ENCODE results near the gene PCSK5. TPM values are rescaled to one million over a fixed set of nuclear protein-coding genes. Genes with fewer than 3 reads are reported as not detected.

Gene PCSK5
- total and polyA plus RNA-seq, 12 donors: 2.2 to 31.8 (median 8.4) TPM

- intact Hi-C loops (cut with DNase I): no loop called here
Observed at GRCh38 chr9:76188905-76189304, 298.4 kb downstream of the PCSK5 start.

GRCh38 chr9:76191493-76191892 lies 301.0 kb downstream of the PCSK5 start:
- TF ChIP-seq POLR2A (IDR thresholded peaks at IDR 0.05): no peak
- no peak for TF ChIP-seq CTCF (IDR thresholded peaks at IDR 0.05)
- intact Hi-C loops (cut with DNase I): no loop called here
- H3K4me1 ChIP-seq (replicated peaks in 1 of 2): no peaks in the 10 kb centered on the region
- no peak for DNase-seq
- H3K27me3 ChIP-seq: no peaks in the 10 kb centered on the region
- H3K4me3 ChIP-seq: no peak overlapping the region
- H3K9me3 ChIP-seq (replicated peaks in 1 of 3): no peaks in the 10 kb centered on the region
- no peaks in the 10 kb centered on the region for H3K36me3 ChIP-seq (replicated peaks in 1 of 2)
- 97 to 98% (median 97%) methylated on average over 5 of the region's 5 CpGs for WGBS, 4 donors
- no peak overlapping the region for H3K27ac ChIP-seq

More at GRCh38 chr9:76188905-76189304, 298.4 kb downstream of the PCSK5 start:
- no peak for DNase-seq
- no peaks in the 10 kb centered on the region for H3K9me3 ChIP-seq (replicated peaks in 1 of 3)
- H3K4me1 ChIP-seq (replicated peaks in 1 of 2): no peaks in the 10 kb centered on the region
- H3K36me3 ChIP-seq (replicated peaks in 1 of 2): no peaks in the 10 kb centered on the region
- 95 to 98% (median 95%) methylated on average over 3 of the region's 3 CpGs for WGBS, 4 donors
- TF ChIP-seq CTCF (IDR thresholded peaks at IDR 0.05) (no peak), POLR2A (IDR thresholded peaks at IDR 0.05) (no peak)
- no peaks in the 10 kb centered on the region for H3K27me3 ChIP-seq
- no peak overlapping the region for H3K27ac ChIP-seq
- no peak overlapping the region for H3K4me3 ChIP-seq

GRCh38 chr9:76192013-76192412 lies 301.5 kb downstream of the PCSK5 start:
- TF ChIP-seq CTCF (IDR thresholded peaks at IDR 0.05) (no peak), POLR2A (IDR thresholded peaks at IDR 0.05) (no peak)
- WGBS, 4 donors: 93 to 100% (median 96%) methylated on average over 3 of the region's 3 CpGs
- Histone ChIP-seq H3K9me3 (replicated peaks in 1 of 3) (no peaks in the 10 kb centered on the region), H3K36me3 (replicated peaks in 1 of 2) (no peaks in the 10 kb centered on the region), H3K4me1 (replicated peaks in 1 of 2) (no peaks in the 10 kb centered on the region), H3K27me3 (no peaks in the 10 kb centered on the region), H3K4me3 (no peak overlapping the region), H3K27ac (no peak overlapping the region)
- no peak for DNase-seq
- intact Hi-C loops (cut with DNase I): no loop called here

GRCh38 chr9:76194896-76195295 lies 304.4 kb downstream of the PCSK5 start:
- Histone ChIP-seq H3K9me3 (replicated peaks in 1 of 3) (no peaks in the 10 kb centered on the region), H3K27ac (no peak overlapping the region), H3K4me1 (replicated peaks in 1 of 2) (no peaks in the 10 kb centered on the region), H3K36me3 (replicated peaks in 1 of 2) (no peaks in the 10 kb centered on the region), H3K4me3 (no peak overlapping the region), H3K27me3 (no peaks in the 10 kb centered on the region)
- DNase-seq: no peak
- TF ChIP-seq CTCF (IDR thresholded peaks at IDR 0.05): no peak
- no peak for TF ChIP-seq POLR2A (IDR thresholded peaks at IDR 0.05)
- WGBS, 4 donors: 88 to 96% (median 95%) methylated on average over 3 of the region's 3 CpGs
- intact Hi-C loops (cut with DNase I): no loop called here

Measured in adrenal gland (tissue), 12 donors.